ENCODE results near the gene CCDC88C. TPM values are rescaled to one million over a fixed set of nuclear protein-coding genes. Genes with fewer than 3 reads are reported as not detected.

CCDC88C gene
- total and polyA plus RNA-seq, 2 donors (not counting 3 experiments of a cell fraction or from before 2014, with no cell fraction given) = 11.4 to 52.1 TPM

GRCh38 chr14:91376547-91377477 is 40.8 kb downstream of the CCDC88C start:
- peaks cover 44% of the 10 kb centered on the region for H3K4me1 ChIP-seq (ENCODE audit: control insufficient read depth, extremely low read depth, insufficient read depth, low read length)

More at GRCh38 chr14:91376547-91377477, 40.8 kb downstream of the CCDC88C start:
- Histone ChIP-seq H3K9me1 (replicated peaks; ENCODE audit: control insufficient read depth, extremely low read depth, insufficient read depth, low read length) (no peaks in the 10 kb centered on the region), H3K27ac (ENCODE audit: insufficient read depth, low read depth, low read length) (no peak overlapping the region), H3K36me3 (ENCODE audit: control insufficient read depth in 2 of 2, extremely low read depth in 1 of 2, insufficient read depth in 2 of 2, low read length in 2 of 2) (no peaks in the 10 kb centered on the region), H4K20me1 (replicated peaks; ENCODE audit: control insufficient read depth, extremely low read depth, insufficient read depth, low read length) (no peaks in the 10 kb centered on the region), H3K4me3 (replicated peaks in 1 of 3; ENCODE audit: insufficient read depth in 1 of 3, low read depth in 1 of 3, low read length in 3 of 3) (no peak overlapping the region), H3K79me2 (ENCODE audit: control insufficient read depth, insufficient read depth, low read length) (no peaks in the 10 kb centered on the region), H3K9me3 (replicated peaks; ENCODE audit: control insufficient read depth, insufficient read depth, low read length) (no peaks in the 10 kb centered on the region), H3K27me3 (ENCODE audit: control insufficient read depth in 2 of 2, insufficient read depth in 2 of 2, low read length in 2 of 2) (no peaks in the 10 kb centered on the region), H2AFZ (ENCODE audit: low read depth, low read length) (no peak overlapping the region), H3K4me2 (ENCODE audit: insufficient read depth, low read length) (no peak overlapping the region), H3K9ac (replicated peaks; ENCODE audit: extremely low read depth, insufficient read depth, low read length) (no peak overlapping the region)
- dilution Hi-C loops (cut with MboI; ENCODE audit: extremely low pct_ligation_motif_present, low sequenced_read_pairs) (no loop called here), intact Hi-C loops (cut with micrococcal nuclease) (no loop called here)
- BruUV-seq (replicated peaks) = no TSS peak
- TF ChIP-seq FOS (IDR thresholded peaks at IDR 0.05; ENCODE audit: borderline replicate concordance, insufficient read depth, low read length) (no peak), MYC (IDR thresholded peaks at IDR 0.05; ENCODE audit: low read depth, low read length) (no peak), MAX (IDR thresholded peaks at IDR 0.05; ENCODE audit: insufficient read depth, insufficient read length) (no peak), POLR2AphosphoS5 (IDR thresholded peaks at IDR 0.05; ENCODE audit: insufficient read depth, low read depth, low read length) (no peak), POLR2A (IDR thresholded peaks at IDR 0.05; ENCODE audit: low read depth, low read length) (no peak), GATA2 (IDR thresholded peaks at IDR 0.05; ENCODE audit: insufficient read depth, insufficient read length, low read depth, low read length) (no peak), CTCF (IDR thresholded peaks at IDR 0.05; ENCODE audit: extremely low read depth in 1 of 2, insufficient read depth in 1 of 2, low read depth in 1 of 2, low read length in 2 of 2) (no peak)
- FAIRE-seq (no peak), DNase-seq (ENCODE audit: low read depth, low spot score) (no peak)
- POLR2A ChIA-PET = no interaction called here
- CTCF ChIA-PET = interaction anchor here (1.7 to 3.2 kb wide), 2 partner anchors 21 to 53 kb away, joined by 9 to 10 read pairs; no protein-coding TSS in a partner anchor

Data from endothelial cell of umbilical vein (primary cell).